HG03354 (cell line): ENCODE measurements around the gene PAPSS1.
"Not testable (repeated sequence)": the region's sequence is repeated elsewhere in the genome, so short reads cannot be mapped to it uniquely, and the experiment has no call there.

Source experiments
- ATAC-seq: cut with Tn5 transposase; IDR thresholded peaks from one replicate; pipeline ENCODE4 v1.9.1; 2021; ENCODE audit warnings: mild to moderate bottlenecking; ENCODE audit not compliant: unreplicated experiment, poor library complexity, severe bottlenecking

PAPSS1 gene

DNA sequence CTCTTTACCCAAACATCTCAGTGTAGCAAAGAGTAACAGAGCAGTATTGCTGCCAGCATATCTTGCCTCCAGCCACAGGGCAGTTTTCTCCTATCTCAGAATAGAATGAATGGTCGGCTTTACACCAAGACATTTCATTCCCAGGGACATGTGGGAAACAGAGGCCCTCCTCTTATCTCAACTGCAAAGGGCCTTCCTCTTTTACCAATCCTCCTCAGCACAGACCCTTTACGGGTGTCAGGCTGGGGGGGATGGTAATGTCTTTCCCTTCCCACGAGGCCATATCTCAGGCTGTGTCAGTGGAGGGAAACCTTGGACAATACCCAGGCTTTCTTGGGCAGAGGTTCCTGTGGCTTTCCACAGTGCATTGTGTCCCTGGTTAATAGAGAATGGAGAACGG, 9.0 kb upstream of the PAPSS1 start:
- ATAC-seq, result not testable (repeated sequence)

DNA sequence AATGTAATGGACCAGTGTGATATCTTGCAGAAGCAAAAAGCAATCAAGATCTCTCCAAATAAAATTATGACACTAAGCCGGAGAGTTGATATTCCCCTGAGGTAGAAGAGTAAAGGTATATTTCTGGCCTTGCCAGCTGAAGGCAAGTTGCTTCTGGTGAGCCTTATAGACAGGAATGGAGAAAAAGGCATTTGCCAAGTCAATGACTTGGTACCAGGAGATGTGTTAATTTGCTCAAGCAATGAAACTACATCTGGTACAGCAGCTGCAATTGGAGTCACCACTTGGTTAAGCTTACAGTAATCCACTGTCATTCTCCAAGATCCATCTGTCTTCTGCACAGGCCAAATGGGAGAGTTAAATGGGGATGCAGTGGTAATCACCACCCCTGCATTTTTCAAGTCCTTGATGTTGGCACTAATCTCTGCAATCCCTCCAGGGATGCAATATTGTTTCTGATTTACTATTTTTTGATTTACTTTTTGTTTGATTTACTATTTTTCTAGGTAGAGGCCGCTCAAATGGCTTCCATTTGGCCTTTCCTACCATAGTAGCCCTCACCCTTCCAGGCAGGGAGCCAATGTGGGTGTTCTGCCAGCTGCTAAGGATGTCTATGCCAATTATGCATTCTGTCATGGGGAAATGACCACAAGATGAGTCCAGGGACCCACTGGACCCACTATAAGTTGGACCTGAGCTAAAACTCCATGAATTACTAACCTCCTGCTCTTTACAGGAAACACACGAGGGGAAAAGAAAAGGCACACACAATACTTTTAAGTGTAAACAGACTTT, 6.3 kb upstream of the PAPSS1 start:
- not testable (repeated sequence) for ATAC-seq

DNA sequence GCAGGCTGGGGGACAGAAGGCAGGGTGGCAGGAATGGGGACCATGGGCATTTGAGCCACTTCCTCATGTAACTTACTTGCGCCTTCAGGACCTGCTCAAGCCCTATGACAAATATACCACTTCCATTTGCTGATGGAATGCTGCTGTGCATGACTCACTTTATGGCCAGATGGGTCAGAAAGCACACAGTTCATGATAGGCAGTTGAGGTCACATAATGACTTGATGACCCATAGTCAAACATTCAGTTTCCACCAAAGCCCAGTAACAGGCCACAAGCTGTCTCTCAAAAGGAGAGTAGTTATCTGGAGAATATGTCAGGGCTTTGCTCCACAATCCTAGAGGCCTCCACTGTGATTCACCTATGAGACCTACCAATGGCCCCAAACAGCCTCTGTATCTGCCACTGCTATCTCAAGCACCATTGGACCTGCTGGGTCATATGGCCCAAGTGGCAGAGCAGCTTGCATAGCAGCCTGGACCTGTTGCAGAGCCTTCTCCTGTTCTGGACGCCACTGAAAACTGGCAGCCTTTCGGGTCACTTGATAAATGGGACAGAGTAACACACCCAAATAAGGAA, 5.3 kb upstream of the PAPSS1 start:
- no peak for ATAC-seq

GRCh38 chr4:107723331-107723730, 3.3 kb upstream of the PAPSS1 start:
- not testable (repeated sequence) for ATAC-seq

DNA sequence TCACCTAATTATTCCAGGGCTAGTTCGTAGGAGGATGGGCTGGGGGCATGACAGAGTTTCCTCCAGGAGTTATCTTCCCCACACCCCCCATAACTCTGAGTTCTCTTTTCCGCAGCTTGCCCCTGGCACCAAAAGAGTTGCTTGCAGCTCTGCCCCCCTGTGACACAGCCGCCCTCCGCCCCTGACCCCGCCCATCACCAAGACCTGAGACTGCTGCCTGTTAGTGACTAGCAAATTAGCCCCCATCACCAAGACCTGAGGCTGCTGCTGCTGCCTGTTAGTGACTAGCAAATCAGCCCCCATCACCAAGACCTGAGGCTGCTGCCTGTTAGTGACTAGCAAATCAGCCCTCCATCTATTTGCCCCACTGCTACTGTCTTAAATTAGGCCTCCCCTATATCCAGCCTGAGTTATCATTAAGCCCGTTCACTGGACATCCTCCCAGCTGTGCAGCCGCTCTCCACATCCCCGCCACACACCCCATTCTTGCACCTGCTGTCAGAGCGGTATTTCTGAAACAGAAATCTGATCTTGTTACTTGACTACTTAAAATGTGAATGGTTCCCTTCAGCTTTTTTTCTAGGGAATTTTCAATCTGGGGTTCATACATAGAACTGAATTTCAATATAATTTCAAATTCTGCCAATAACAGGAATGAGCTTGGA, 1.5 kb upstream of the PAPSS1 start:
- no peak for ATAC-seq

DNA sequence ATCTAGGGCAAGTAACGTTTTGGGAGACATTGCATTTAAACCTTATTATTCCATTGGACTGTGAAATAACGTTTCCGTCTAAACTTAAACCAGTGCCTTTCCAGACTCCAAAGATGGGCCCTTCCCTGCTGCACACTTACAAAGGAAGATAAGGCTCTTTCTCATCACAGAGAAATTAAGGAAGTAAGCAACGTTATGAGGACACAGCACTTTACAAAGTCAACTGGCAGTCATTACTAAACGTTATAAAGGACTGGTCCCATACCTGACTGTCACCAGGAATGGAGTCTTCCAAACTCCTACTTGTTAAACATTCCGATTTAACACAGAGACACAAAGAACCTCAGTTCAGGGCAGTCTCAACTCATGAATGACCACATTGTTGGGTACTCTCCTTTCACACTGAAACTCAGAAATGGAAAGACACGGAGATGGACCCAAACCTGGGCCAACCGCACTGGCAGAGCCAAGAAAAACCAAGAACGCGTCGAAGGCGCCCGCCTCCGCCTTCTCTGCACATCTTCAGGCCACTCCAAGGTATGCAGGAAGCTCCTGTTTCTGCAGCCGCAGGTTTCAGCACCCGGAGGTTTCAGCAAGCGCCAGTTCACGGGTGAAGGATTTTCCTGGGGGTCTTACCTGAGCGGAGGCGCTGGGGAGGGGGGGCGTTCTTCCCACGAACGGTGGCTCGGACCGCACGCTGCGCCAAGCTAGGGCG, 670 bp downstream of the PAPSS1 start:
- ATAC-seq, result peak; percentile 17

- ATAC-seq, result peak; percentile 36
These were observed 1.6 kb downstream of the PAPSS1 start for GRCh38 chr4:107718351-107718965.

DNA sequence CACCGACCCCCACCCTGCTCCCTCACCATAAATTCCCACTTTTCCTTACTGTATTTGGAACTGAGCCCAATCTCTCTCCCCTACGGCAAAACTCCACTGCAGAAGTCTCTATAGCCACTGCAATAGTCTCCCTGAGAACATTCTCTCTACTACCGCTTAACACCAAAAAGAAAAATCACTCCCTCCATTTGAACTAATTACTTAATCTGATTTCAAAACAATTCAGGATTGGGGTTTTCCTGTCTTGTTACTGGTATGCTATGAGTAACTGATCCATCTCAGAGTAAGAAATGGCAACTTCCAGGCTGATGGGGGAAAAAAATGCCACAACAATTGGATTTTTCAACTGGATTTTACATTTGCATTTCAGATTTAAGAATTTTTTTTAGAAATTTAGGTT, 5.8 kb downstream of the PAPSS1 start:
- ATAC-seq, result no peak

- ATAC-seq, result no peak
These were observed 7.8 kb downstream of the PAPSS1 start for GRCh38 chr4:107712236-107712635.

DNA sequence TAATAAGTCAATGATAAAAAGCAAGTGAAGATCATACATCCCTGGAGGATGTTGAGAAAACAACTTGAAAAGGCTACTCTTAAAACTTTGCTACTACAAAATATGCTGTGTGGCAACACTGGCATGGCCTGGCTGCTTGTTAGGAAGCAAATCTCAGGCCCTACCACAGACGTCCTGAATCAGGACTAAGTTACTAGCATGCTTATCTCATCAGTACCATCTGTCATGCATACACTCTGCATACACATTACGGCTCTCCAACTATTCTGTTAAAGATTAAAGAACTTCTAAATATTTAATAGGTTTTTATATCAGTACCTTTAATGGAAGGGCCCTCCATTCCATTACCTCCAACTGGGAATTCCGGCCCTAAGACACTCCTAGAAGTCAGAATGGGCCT, 8.2 kb downstream of the PAPSS1 start:
- no peak for ATAC-seq

- no peak for ATAC-seq
These were observed 9.3 kb downstream of the PAPSS1 start for GRCh38 chr4:107710493-107711459.

DNA sequence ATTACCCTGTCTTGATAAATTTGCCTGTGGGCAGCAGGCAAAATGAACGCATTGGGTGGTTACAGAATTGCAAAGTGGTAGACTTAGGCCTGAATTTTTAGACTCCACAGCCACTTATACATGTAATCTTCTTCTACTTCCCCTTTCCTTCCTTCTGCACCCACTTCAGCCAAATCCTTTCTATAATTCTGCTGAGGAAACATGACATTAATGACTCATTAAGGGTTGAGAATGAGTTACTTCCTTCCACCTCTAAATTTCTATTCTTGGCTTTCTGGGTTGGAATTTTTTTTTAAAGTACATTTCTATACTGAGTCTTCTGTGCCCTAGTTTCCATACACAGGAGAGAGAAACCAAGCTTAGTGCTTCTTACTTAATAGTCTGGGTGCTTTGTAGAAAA, 10.1 kb downstream of the PAPSS1 start:
- ATAC-seq, result no peak

DNA sequence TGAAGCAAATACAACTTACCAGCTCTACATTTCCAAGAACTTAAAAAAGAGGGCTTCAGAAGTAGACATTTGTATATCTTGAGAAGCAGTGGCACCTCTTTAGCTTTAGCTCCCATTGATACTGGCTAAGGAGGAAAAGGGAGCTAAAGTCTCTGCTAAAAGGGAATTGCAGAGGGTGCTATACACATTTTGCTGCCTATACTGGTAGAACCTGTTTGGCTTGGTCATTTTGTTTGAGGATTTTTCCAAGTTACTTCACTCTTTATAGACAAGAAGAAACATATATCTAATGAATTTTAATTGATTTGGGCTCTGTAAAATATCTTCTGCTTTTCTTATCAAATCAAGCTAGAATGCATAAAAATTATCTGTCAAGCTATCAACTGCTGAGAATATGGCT, 11.8 kb downstream of the PAPSS1 start:
- no peak for ATAC-seq

DNA sequence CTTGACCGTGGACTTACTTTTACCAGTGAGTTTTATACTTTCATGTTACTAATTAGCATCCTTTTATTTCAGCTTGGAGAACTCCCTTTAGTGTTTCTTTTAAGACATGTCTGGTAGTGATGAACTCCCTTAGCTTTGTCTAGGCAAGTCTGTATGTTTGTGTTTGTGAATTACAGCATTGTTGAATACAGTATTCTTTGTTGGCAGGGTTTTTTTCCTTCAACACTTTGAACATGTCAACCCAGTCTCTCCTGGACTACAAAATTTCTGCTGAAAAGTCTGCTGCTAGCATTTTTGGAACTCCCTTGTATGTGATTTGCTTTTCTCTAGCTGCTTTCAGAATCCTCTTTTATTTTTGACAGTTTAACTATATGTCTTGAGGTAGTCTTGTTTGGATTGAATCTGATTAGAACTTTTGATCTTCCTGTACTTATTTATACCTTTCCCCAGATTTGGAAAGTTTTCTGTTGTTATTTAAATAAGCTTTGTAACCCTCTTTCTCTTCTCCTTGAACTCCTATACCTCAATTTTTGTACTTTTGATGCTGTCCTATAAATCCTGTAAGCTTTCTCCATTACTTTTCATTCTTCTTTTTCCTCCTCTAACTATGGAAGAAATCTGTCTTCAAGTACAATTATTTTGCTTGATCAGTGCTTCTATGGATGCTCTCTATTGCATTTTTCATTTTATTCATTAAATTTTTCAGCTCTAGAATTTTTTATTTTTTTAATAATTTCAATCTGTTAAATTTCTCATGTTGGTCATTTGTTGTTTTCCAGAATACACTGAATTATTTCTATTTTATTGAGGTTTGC, 14.1 kb downstream of the PAPSS1 start:
- ATAC-seq, result no peak

DNA sequence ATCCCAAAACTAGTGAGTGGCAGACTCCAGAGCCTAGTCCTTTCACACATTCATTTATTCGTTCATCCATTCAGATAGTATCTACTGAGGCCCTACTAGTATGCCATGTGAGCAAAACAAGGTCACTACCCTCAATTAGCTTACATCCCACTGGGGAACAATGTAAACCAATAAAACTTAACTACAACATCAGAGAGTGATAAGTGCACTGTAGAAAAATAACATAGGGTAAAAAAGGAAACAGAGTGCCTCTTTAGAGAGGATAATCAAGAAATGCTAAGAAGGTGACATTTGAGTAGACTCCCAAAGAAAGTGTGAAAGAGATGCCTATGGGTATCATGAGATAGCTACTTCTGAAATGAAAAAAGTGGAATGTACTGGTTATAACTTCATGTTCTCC, 18.5 kb downstream of the PAPSS1 start:
- no peak for ATAC-seq

DNA sequence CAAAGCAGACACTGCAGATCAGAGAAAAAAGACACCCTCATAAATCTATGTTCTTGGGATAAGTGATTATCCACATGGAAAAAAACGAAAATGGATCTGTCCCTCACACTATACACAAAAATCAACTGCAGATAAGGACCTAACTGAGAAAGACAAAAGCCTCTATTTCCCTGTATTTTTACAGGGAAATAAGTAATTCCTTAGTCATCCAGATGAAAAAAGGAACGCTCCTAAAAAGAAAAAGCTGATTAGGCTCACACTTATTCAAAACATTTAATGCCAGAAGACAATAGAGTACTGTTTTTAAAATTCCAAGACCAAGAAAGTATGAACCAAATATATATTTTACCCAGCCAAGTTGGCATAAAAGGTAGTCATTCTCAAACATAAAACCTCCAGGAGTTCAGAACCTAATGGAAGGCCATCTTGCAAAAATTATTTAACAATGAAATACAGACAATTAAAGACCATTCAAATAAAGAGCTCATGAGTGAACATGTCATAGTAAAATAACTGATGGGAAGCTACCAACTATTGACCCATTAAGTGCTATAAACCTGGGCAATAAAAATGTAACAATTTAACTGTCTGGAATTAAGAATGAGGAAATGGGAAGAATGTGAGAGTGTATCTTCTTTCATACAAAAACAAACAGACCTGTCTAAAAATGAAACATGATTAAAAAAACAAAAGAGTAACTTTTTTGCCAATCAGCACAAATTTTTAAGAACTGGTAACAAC, 20.4 kb downstream of the PAPSS1 start:
- ATAC-seq, result no peak

- not testable (repeated sequence) for ATAC-seq
These were observed 23.8 kb downstream of the PAPSS1 start for GRCh38 chr4:107696187-107696586.
